Measurements from ENCODE around the gene FCHSD2. TPM values are rescaled to one million over a fixed set of nuclear protein-coding genes. Genes with fewer than 3 reads are reported as not detected.

Gene FCHSD2
- total and polyA plus RNA-seq, 2 of the 8 experiments (the other 6 are each of a cell fraction or from before 2014, with no cell fraction given) = 4.1 to 7.8 TPM

- TF ChIP-seq CHD7 (IDR thresholded peaks at IDR 0.05; ENCODE audit: insufficient replicate concordance, low read length) (no peak), POLR2A (IDR thresholded peaks at IDR 0.05; ENCODE audit: control extremely low read depth in 1 of 2, low read depth in 2 of 2, low read length in 2 of 2) (no peak), BRCA1 (IDR thresholded peaks at IDR 0.05; ENCODE audit: low read depth, low read length) (no peak), EP300 (IDR thresholded peaks at IDR 0.05; ENCODE audit: borderline replicate concordance in 1 of 2, low read depth in 2 of 2, low read length in 2 of 2) (no peak), NANOG (IDR thresholded peaks at IDR 0.05; ENCODE audit: insufficient read depth, low read depth, low read length, poor library complexity, severe bottlenecking) (no peak), JUND (IDR thresholded peaks at IDR 0.05; ENCODE audit: low read length) (no peak), CTCF (IDR thresholded peaks at IDR 0.05; ENCODE audit: control extremely low read depth in 1 of 3, insufficient read depth in 1 of 3, low read depth in 1 of 3, low read length in 3 of 3) (no peak), TEAD4 (IDR thresholded peaks at IDR 0.05; ENCODE audit: low read depth, low read length) (no peak), CHD2 (IDR thresholded peaks at IDR 0.05; ENCODE audit: low read length) (no peak)
Observed at GRCh38 chr11:73040046-73040445, 102.1 kb downstream of the FCHSD2 start (continued).
